ENCODE measurements around the gene KLK14. TPM values are rescaled to one million over a fixed set of nuclear protein-coding genes. Genes with fewer than 3 reads are reported as not detected.

Gene KLK14
- total RNA-seq, 2 donors from 2014 or later = not detected

DNA sequence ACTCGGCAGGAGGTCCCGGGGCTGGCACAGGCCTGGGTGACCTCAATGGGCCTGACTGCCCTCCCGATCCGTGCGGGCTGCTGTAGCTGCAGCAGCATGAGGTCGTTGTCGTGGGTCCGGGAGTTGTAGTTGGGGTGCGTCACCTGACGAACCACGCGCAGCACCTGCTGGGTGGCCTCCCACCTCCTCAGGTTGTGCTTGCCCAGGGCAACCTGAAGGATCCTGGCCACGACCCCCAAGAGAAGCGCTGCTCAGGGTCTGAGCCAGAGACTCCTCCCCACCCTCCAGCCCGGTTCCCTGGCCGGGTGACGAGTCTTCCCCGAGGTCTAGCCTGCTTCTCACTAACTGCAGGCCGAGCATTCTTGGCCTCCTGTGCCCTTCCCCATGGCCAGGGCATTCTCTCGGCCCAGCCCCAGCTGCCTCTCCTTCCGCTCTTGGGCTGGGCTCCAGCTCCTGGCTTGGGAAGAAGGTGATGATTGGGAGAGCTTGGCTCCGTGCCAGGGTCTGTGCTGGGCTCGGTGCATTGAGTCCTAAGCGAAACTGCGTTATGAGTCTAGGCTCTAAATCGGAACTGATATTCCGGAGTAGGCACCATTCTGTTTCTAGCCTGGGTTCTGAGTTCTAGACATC is 3.1 kb downstream of the KLK14 start:
- Histone ChIP-seq H3K27me3 (replicated peaks; ENCODE audit: insufficient read depth) (no peaks in the 10 kb centered on the region), H3K27ac (no peak overlapping the region), H3K9me3 (no peaks in the 10 kb centered on the region), H3K4me1 (ENCODE audit: control insufficient read depth in 1 of 2, low read depth in 2 of 2) (no peaks in the 10 kb centered on the region), H3K36me3 (no peaks in the 10 kb centered on the region), H3K4me3 (no peak overlapping the region)
- DNase-seq (ENCODE audit: low spot score) (no peak), ATAC-seq (ENCODE audit: insufficient number of reproducible peaks, low FRiP score, low read depth) (no peak)
- no peak for TF ChIP-seq CTCF (IDR thresholded peaks at IDR 0.05)

- no peak for DNase-seq (ENCODE audit: low spot score)
- peaks cover 3% of the 10 kb centered on the region for H3K9me3 ChIP-seq
- no peak for ATAC-seq (ENCODE audit: insufficient number of reproducible peaks, low FRiP score, low read depth)
- H3K4me3 ChIP-seq = no peak overlapping the region
- no peaks in the 10 kb centered on the region for H3K27me3 ChIP-seq (replicated peaks; ENCODE audit: insufficient read depth)
- H3K4me1 ChIP-seq (ENCODE audit: control insufficient read depth in 1 of 2, low read depth in 2 of 2) = no peaks in the 10 kb centered on the region
- H3K36me3 ChIP-seq = no peaks in the 10 kb centered on the region
- no peak for TF ChIP-seq CTCF (IDR thresholded peaks at IDR 0.05)
- H3K27ac ChIP-seq = no peak overlapping the region
These were observed 4.0 kb downstream of the KLK14 start for GRCh38 chr19:51078731-51079130.

- Histone ChIP-seq H3K4me1 (ENCODE audit: control insufficient read depth in 1 of 2, low read depth in 2 of 2) (no peaks in the 10 kb centered on the region), H3K27ac (no peak overlapping the region), H3K9me3 (peaks cover 3% of the 10 kb centered on the region), H3K4me3 (no peak overlapping the region), H3K27me3 (replicated peaks; ENCODE audit: insufficient read depth) (no peaks in the 10 kb centered on the region), H3K36me3 (no peaks in the 10 kb centered on the region)
- no peak for ATAC-seq (ENCODE audit: insufficient number of reproducible peaks, low FRiP score, low read depth)
- TF ChIP-seq CTCF (IDR thresholded peaks at IDR 0.05) = no peak
- DNase-seq (ENCODE audit: low spot score) = no peak
These were observed 4.6 kb downstream of the KLK14 start for GRCh38 chr19:51078104-51078503.

DNA sequence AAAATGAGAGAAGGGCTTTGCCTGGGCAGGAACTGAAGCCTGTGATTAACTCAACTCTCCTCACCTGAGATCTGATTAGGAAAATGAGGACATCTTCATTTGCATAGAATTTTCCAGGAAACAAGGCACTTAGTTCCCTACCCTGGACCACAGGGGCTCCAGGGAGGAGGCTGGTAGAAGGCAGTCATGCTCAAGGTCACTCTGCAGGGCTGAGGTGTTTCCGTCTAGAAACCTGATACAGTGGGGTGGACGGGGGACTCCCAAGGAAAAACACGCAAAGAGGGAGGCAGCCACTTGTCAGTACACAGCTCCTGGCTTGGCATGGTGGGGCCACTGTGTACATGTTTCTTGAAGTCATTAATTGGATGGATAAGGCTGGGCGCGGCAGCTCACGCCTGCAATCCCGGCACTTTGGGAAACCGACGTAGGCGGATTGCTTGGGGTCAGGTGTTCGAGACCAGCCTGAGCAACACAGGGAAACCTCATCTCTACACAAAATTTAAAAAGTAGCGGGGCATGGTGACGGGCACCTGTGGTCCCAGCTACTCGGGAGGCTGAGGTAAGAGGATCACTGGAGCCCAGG is 6.0 kb downstream of the KLK14 start:
- ATAC-seq (ENCODE audit: insufficient number of reproducible peaks, low FRiP score, low read depth) (no peak), DNase-seq (ENCODE audit: low spot score) (no peak)
- Histone ChIP-seq H3K4me1 (ENCODE audit: control insufficient read depth in 1 of 2, low read depth in 2 of 2) (no peaks in the 10 kb centered on the region), H3K27me3 (replicated peaks; ENCODE audit: insufficient read depth) (no peaks in the 10 kb centered on the region), H3K4me3 (no peak overlapping the region), H3K9me3 (peaks cover 3% of the 10 kb centered on the region), H3K27ac (no peak overlapping the region), H3K36me3 (no peaks in the 10 kb centered on the region)
- TF ChIP-seq CTCF (IDR thresholded peaks at IDR 0.05) = no peak

- Histone ChIP-seq H3K4me3 (no peak overlapping the region), H3K27me3 (replicated peaks; ENCODE audit: insufficient read depth) (no peaks in the 10 kb centered on the region), H3K9me3 (peaks cover 3% of the 10 kb centered on the region), H3K4me1 (ENCODE audit: control insufficient read depth in 1 of 2, low read depth in 2 of 2) (no peaks in the 10 kb centered on the region), H3K27ac (no peak overlapping the region), H3K36me3 (no peaks in the 10 kb centered on the region)
- ATAC-seq (ENCODE audit: insufficient number of reproducible peaks, low FRiP score, low read depth) (no peak), DNase-seq (ENCODE audit: low spot score) (no peak)
- no peak for TF ChIP-seq CTCF (IDR thresholded peaks at IDR 0.05)
These were observed 6.7 kb downstream of the KLK14 start for GRCh38 chr19:51075998-51076397.

Data from thoracic aorta (tissue), 2 donors.